GM18499 (cell line): ENCODE measurements around the gene SNX25.
"Not testable (repeated sequence)": the region's sequence is repeated elsewhere in the genome, so short reads cannot be mapped to it uniquely, and the experiment has no call there.

Experiments used
- ATAC-seq: cut with Tn5 transposase; IDR thresholded peaks from one replicate; pipeline ENCODE4 v1.9.1; 2021; ENCODE audit warnings: moderate number of reproducible peaks; ENCODE audit not compliant: insufficient read depth, unreplicated experiment

The SNX25 gene

GRCh38 chr4:185227713-185228278 lies 18.4 kb downstream of the SNX25 start:
- no peak for ATAC-seq

DNA sequence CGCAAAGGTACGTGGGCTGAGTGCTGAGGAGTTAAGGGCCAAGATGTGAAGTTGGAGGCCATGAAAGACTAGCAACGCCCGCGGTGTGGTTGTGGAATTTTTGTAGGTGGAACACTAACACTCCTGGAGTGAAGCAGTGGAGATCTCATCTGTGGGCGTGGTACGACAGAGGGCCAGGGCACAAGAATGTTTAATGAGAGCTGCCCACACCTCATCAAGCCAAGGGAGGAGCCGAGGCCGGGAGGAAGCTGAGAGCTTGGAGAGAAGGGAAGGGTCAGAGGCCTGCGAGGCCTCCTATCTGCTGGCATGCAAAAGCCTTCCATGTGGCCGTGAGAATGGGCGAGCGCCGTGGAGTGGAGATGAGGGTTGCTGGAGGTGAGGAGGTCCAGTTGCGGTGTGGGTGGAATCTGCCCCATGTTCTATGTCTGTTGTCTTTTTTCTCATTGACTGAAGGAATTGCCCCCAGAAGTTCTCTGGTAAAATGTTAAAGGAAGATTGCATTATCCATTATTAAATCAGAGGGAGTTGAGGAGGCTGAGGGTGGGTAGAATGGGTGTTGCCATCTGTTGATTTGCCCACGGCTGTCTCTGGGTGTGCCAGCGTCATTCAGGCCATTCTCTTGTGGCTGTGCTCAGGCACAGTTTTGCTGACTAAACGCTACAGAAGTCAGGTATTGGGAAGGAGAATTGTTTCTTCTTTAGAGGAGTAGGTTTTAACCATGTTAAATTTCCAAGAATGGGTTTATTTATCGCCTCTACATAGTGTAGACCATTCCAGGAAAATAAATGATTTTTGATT lies 19.8 kb downstream of the SNX25 start:
- ATAC-seq, result no peak

- ATAC-seq, result no peak
Observed at GRCh38 chr4:185232370-185232769, 23.0 kb downstream of the SNX25 start.

GRCh38 chr4:185235119-185235842 lies 25.9 kb downstream of the SNX25 start:
- ATAC-seq, result no peak

GRCh38 chr4:185235843-185236503 lies 26.6 kb downstream of the SNX25 start:
- no peak for ATAC-seq

- no peak for ATAC-seq
Observed at GRCh38 chr4:185237175-185237574, 27.8 kb downstream of the SNX25 start.

DNA sequence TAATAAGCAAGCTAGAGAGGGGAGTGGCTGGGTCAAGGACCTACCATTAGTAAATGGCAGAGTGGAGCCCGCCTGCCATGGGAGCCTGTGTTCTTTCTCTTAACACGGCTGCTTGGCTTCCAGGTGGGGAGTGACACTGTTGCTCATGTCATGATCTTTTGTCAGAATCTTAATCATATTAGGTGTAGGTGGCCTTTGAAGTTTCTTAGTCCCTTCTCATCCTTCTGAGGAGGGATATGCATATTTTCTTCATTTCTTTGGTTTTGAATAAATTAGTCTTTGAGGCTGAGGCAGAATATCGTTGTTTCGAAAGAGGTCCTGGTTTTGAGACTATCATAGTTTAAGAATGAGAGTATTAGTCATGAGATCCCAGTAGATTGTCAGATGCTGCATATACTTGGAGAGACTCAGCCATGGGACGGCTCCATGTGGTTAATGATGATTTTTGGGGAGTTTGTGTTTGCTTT lies 28.9 kb downstream of the SNX25 start:
- no peak for ATAC-seq

GRCh38 chr4:185238750-185239149 lies 29.4 kb downstream of the SNX25 start:
- no peak for ATAC-seq

DNA sequence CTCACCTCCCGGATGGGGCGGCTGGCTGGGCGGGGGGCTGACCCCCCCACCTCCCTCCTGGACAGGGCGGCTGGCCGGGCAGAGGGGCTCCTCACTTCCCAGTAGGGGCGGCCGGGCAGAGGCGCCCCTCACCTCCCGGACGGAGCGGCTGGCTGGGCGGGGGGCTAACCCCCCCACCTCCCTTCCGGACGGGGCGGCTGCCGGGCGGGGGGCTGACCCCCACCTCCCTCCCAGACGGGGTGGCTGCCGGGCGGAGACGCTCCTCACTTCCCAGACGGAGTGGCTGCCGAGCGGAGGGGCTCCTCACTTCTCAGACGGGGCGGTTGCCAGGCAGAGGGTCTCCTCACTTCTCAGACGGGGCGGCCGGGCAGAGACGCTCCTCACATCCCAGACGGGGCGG lies 31.1 kb downstream of the SNX25 start:
- ATAC-seq, result not testable (repeated sequence)

DNA sequence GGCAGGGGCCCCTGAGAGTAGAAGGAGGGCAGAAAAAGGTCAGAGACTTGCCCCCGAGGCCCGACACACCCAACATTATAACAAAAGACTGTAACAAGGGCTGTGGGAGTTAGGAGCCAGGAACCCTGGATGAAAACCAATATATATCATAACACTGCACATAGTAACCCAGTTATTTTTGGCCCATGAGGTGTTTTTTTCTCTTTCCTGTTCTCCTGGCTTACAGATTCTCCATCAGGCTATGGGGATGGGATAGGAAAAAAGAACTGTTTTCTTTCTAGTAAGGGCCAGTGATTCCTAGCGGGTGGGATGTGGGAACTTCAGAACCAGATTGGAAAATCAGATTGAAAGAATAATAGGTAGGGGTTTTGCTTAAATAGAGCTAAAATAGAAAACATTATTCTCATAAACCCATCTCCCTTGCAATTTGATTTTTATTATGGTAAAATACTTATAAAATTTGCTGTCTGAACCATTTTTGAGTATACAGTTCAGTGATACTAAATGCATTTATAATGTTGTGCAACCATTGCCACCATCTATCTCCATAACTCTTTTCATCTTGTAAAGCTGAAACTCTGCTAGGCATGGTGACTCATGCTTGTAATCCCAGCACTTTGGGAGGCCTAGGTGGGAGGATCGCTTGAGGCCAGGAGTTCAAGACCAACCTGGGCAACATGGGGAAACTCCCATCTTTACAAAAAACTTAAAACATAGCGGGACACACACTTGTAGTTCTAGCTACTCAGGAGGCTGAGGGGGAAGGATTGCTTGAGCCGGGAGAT lies 33.5 kb downstream of the SNX25 start:
- no peak for ATAC-seq

DNA sequence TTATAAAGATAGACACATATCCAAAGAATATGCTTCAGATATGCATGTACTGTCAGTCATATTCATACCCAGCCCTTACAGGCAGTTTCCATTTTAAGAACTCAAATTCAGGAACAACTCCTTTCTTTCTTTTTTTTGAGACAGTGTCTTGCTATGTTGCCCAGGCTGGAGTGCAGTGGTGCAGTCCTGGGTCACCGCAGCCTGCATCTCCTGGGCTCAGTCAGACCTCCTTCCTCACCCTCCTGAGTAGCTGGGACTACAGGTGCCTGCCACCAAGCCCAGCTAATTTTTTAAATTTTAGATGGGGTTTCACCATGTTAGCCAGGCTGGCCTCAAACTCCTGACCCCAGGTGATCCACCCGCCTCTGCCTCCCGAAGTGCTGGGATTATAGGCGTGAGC lies 34.5 kb downstream of the SNX25 start:
- ATAC-seq, result no peak

- ATAC-seq, result no peak
Observed at GRCh38 chr4:185244763-185245162, 35.4 kb downstream of the SNX25 start.

DNA sequence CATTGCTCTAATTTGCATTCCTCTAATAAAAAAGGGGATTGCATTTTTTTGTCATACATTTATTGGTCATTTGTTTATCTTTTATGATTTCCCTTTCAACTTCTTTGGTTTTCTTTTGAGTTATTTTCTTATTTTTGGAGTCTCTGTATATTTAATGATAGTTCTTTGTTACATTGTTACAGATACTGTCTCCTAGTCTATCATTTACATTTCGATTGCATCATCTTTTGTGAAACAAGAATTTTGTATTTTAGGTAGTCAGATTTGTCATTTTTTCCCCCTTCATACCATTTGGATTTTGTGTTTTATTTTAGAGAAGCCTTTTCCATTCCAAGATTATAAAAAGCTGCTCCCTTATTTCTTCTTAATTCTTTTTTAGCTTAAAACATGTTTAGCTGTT lies 37.1 kb downstream of the SNX25 start:
- ATAC-seq, result no peak

DNA sequence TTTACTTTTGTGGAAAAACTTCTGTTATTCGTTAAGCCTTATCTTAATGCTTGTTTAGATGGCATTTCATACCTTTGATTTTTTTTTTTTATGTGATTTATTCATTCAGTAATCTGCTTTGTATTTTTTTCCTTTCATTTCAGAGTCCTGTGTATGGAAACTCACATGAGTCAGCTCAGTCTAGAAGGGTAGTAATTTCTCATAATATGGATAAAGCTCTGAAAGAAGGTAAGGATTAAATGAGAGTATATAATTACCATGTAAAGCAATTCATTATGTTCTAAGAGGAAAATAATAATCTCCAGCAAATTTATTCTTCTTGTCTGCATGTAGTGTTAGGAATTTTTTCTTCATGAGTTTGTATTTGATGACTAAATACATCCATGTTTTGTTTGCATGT lies 37.8 kb downstream of the SNX25 start:
- no peak for ATAC-seq

GRCh38 chr4:185248393-185249039 lies 39.1 kb downstream of the SNX25 start:
- ATAC-seq, result no peak

GRCh38 chr4:185249105-185249504 lies 39.7 kb downstream of the SNX25 start:
- ATAC-seq, result no peak

- ATAC-seq, result no peak
Observed at GRCh38 chr4:185254434-185254833, 45.0 kb downstream of the SNX25 start.

GRCh38 chr4:185255868-185256267 lies 46.5 kb downstream of the SNX25 start:
- no peak for ATAC-seq

GRCh38 chr4:185256446-185256845 lies 47.0 kb downstream of the SNX25 start:
- no peak for ATAC-seq

DNA sequence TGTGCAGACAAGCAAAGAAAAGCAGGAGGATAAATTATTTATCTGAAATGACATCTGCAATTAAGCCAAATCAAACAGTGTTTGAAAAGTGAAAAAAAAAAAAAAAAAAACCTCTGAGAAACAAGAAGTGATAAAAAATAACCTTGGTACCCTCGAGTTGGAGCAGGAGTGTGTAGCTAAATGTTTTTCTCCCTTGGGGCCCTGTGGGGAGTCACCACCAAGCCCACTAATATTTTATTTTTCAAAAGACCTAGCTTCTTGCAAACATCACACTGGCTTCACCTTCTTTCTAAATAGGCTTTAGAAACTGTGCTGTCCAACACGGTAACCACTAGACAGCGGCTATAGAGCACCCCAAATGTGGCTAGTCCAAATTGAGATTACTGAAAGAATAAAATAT lies 47.7 kb downstream of the SNX25 start:
- ATAC-seq, result no peak
